Liver (tissue), 9 donors: ENCODE results near the gene LYRM1. TPM values are rescaled to one million over a fixed set of nuclear protein-coding genes. Genes with fewer than 3 reads are reported as not detected.
"Not testable (repeated sequence)": the region's sequence is repeated elsewhere in the genome, so short reads cannot be mapped to it uniquely, and the experiment has no call there.

ENCODE experiments used
- DNase-seq: peaks from one replicate; pipeline ENCODE4 v3.0.0-alpha.2; 2017; ENCODE audit warnings: low spot score
- H3K27ac ChIP-seq, 2 donors: one replicate each; pipeline ENCODE4 v1.7.0; 2013; ENCODE audit warnings: inconsistent platforms in 2 of 2, low read length in 2 of 2, control low read depth in 1 of 2, low read depth in 1 of 2, mild to moderate bottlenecking in 1 of 2
- H3K27me3 ChIP-seq, 4 donors: one replicate each; pipeline versions ENCODE4 v1.6.1 to v1.7.0; 2013; ENCODE audit warnings: low read length in 3 of 4, inconsistent platforms in 1 of 4, mild to moderate bottlenecking in 1 of 4, moderate library complexity in 1 of 4; ENCODE audit not compliant: control insufficient read depth in 4 of 4, insufficient read depth in 4 of 4
- H3K36me3 ChIP-seq, 4 donors: one replicate each; pipeline versions ENCODE4 v1.6.1 to v1.7.0; 2013; ENCODE audit warnings: low read length in 3 of 4, mild to moderate bottlenecking in 3 of 4, low read depth in 1 of 4, moderate library complexity in 1 of 4; ENCODE audit not compliant: control insufficient read depth in 4 of 4, insufficient read depth in 3 of 4
- H3K4me1 ChIP-seq, 4 donors: one replicate each; pipeline versions ENCODE4 v1.6.1 to v1.7.0; 2013; ENCODE audit warnings: low read length in 3 of 4, mild to moderate bottlenecking in 3 of 4, moderate library complexity in 1 of 4; ENCODE audit not compliant: control insufficient read depth in 4 of 4, insufficient read depth in 4 of 4
- H3K4me3 ChIP-seq, 3 donors: one replicate each; pipeline versions ENCODE4 v1.6.1 to v1.7.0; 2013; ENCODE audit warnings: low read length in 3 of 3, control low read depth in 1 of 3, low read depth in 1 of 3, mild to moderate bottlenecking in 1 of 3
- H3K9ac ChIP-seq, 2 donors: one replicate each; pipeline ENCODE4 v1.7.0; 2013; ENCODE audit warnings: low read length in 2 of 2, mild to moderate bottlenecking in 2 of 2, moderate library complexity in 2 of 2, control low read depth in 1 of 2, low read depth in 1 of 2
- H3K9me3 ChIP-seq, 4 donors: one replicate each; pipeline versions ENCODE4 v1.6.1 to v1.7.0; 2013; ENCODE audit warnings: low read length in 3 of 4; ENCODE audit not compliant: control insufficient read depth in 4 of 4
- ATF3 ChIP-seq: IDR thresholded peaks from 2 replicates; pipeline ENCODE4 v1.6.1; 2016; ENCODE audit warnings: antibody characterized with exemption
- FOXA2 ChIP-seq: IDR thresholded peaks from 2 replicates; pipeline ENCODE4 v1.6.1; 2016; ENCODE audit warnings: antibody characterized with exemption
- MAX ChIP-seq: IDR thresholded peaks from 2 replicates; pipeline ENCODE4 v1.6.1; 2016; ENCODE audit warnings: antibody characterized with exemption
- RAD21 ChIP-seq, 2 donors: IDR thresholded peaks; 2 replicates each; pipeline ENCODE4 v1.6.1; 2016; ENCODE audit warnings: antibody characterized with exemption in 2 of 2, mild to moderate bottlenecking in 2 of 2
- RXRA ChIP-seq, 2 donors: IDR thresholded peaks; 2 replicates each; pipeline ENCODE4 v1.6.1; 2017 to 2018; ENCODE audit warnings: antibody characterized with exemption in 2 of 2, mild to moderate bottlenecking in 1 of 2
- SP1 ChIP-seq: IDR thresholded peaks from 2 replicates; pipeline ENCODE4 v1.6.1; 2018; ENCODE audit warnings: antibody characterized with exemption, mild to moderate bottlenecking
- ZBTB33 ChIP-seq: IDR thresholded peaks from 2 replicates; pipeline ENCODE4 v1.6.1; 2016; ENCODE audit warnings: antibody characterized with exemption
- WGBS: extraction: QIAGEN DNeasy Blood & Tissue Kit; methylation state at CpG from one replicate; pipeline ENCODE4 v1.1.7; 2013; 5-methylcytosine and 5-hydroxymethylcytosine counted together
- polyA plus RNA-seq, 2 donors: library from polyadenylated mRNA; stranded (reverse) in 1 of 2; unstranded in 1 of 2; fragments of 200-250 nt in 1 of 2; fragments of >200 nt in 1 of 2; fragmentation: Nextera tagmentation in 1 of 2; extraction: Ambion mirVana in 1 of 2; gene quantifications; one replicate each; pipeline versions ENCODE4 v1.2.1 to v1.2.3, GENCODE V29; 2013 to 2015
- total RNA-seq, 2 donors: library from RNA; depleted of rRNA; stranded (reverse); fragments of >200 nt; gene quantifications; one replicate each; pipeline ENCODE4 v1.2.3, GENCODE V29; 2014
- donor health status: healthy.
- donor health status: healthy.
- donor health status: healthy.
- donor health status: healthy.
- donor health status: healthy.

The LYRM1 gene
- total and polyA plus RNA-seq, 4 donors, result 33.2 to 57.3 (median 50.8) TPM

GRCh38 chr16:20971401-20971800 is 70.8 kb downstream of the LYRM1 start:
- Histone ChIP-seq H3K4me1 (no peaks in the 10 kb centered on the region), H3K27ac (no peak overlapping the region), H3K27me3 (no peaks in the 10 kb centered on the region), H3K36me3 (no peaks in the 10 kb centered on the region), H3K9me3 (no peaks in the 10 kb centered on the region), H3K9ac (no peak overlapping the region), H3K4me3 (no peak overlapping the region)
- TF ChIP-seq ZBTB33 (no peak), RAD21 (IDR thresholded peaks at IDR 0.05) (no peak), MAX (no peak), SP1 (no peak), RXRA (IDR thresholded peaks at IDR 0.05) (no peak), FOXA2 (no peak), ATF3 (no peak)
- no peak for DNase-seq
- WGBS, result 92% methylated on average over 8 of the region's 8 CpGs

- H3K36me3 ChIP-seq, H3K9me3 ChIP-seq, H3K27ac ChIP-seq, H3K4me1 ChIP-seq, H3K27me3 ChIP-seq, H3K4me3 ChIP-seq, H3K9ac ChIP-seq, DNase-seq: not testable (repeated sequence)
- WGBS, result 95% methylated on average over 4 of the region's 4 CpGs
Measured at GRCh38 chr16:20973201-20973600, 72.6 kb downstream of the LYRM1 start.

Other genes with a start within 250 kb of the LYRM1 start
- gene ACSM1, start 203.1 kb upstream of the LYRM1 start, total RNA-seq, result under 1 TPM; 0.25 to 0.28 TPM
- under 1 TPM; 0.18 to 0.38 TPM for gene ACSM1, start 203.1 kb upstream of the LYRM1 start, polyA plus RNA-seq
- gene THUMPD1, start 159.0 kb upstream of the LYRM1 start, total RNA-seq, result 10 to 100 TPM; 38.7 to 42.8 TPM
- gene THUMPD1, start 159.0 kb upstream of the LYRM1 start, polyA plus RNA-seq, result 10 to 100 TPM; 10.1 to 14.9 TPM
- 10 to 100 TPM; 55.6 to 71.8 TPM for gene ACSM3, start 136.8 kb upstream of the LYRM1 start, total RNA-seq
- 10 to 100 TPM; 29.2 to 45.1 TPM for gene ACSM3, start 136.8 kb upstream of the LYRM1 start, polyA plus RNA-seq
- gene ERI2, start 94.3 kb upstream of the LYRM1 start, total RNA-seq, result 10 to 100 TPM; 26.0 to 79.1 TPM
- gene ERI2, start 94.3 kb upstream of the LYRM1 start, polyA plus RNA-seq, result 10 to 100 TPM in 1 of 2 donors, 1 to 10 TPM in 1; 8.8 to 12.2 TPM
- 10 to 100 TPM in 1 of 2 donors, 1 to 10 TPM in 1; 2.1 to 10.6 TPM for gene REXO5, start 94.2 kb upstream of the LYRM1 start, total RNA-seq
- gene REXO5, start 94.2 kb upstream of the LYRM1 start, polyA plus RNA-seq, result 1 to 10 TPM in 1 of 2 donors, under 1 TPM in 1; 0.83 to 1.6 TPM
- gene DCUN1D3, start 413 bp upstream of the LYRM1 start, total RNA-seq, result 10 to 100 TPM in 1 of 2 donors, 1 to 10 TPM in 1; 4.9 to 16.8 TPM
- 1 to 10 TPM; 2.7 to 4.6 TPM for gene DCUN1D3, start 413 bp upstream of the LYRM1 start, polyA plus RNA-seq